Liver (tissue), 9 donors: Measurements from ENCODE around the gene CFAP73. TPM values are rescaled to one million over a fixed set of nuclear protein-coding genes. Genes with fewer than 3 reads are reported as not detected.

Experiments
- DNase-seq: peaks from one replicate; pipeline ENCODE4 v3.0.0-alpha.2; 2017; ENCODE audit warnings: low spot score
- H3K27ac ChIP-seq, 2 donors: one replicate each; pipeline ENCODE4 v1.7.0; 2013; ENCODE audit warnings: inconsistent platforms in 2 of 2, low read length in 2 of 2, control low read depth in 1 of 2, low read depth in 1 of 2, mild to moderate bottlenecking in 1 of 2
- H3K27me3 ChIP-seq, 4 donors: one replicate each; pipeline versions ENCODE4 v1.6.1 to v1.7.0; 2013; ENCODE audit warnings: low read length in 3 of 4, inconsistent platforms in 1 of 4, mild to moderate bottlenecking in 1 of 4, moderate library complexity in 1 of 4; ENCODE audit not compliant: control insufficient read depth in 4 of 4, insufficient read depth in 4 of 4
- H3K36me3 ChIP-seq, 4 donors: one replicate each; pipeline versions ENCODE4 v1.6.1 to v1.7.0; 2013; ENCODE audit warnings: low read length in 3 of 4, mild to moderate bottlenecking in 3 of 4, low read depth in 1 of 4, moderate library complexity in 1 of 4; ENCODE audit not compliant: control insufficient read depth in 4 of 4, insufficient read depth in 3 of 4
- H3K4me1 ChIP-seq, 4 donors: one replicate each; pipeline versions ENCODE4 v1.6.1 to v1.7.0; 2013; ENCODE audit warnings: low read length in 3 of 4, mild to moderate bottlenecking in 3 of 4, moderate library complexity in 1 of 4; ENCODE audit not compliant: control insufficient read depth in 4 of 4, insufficient read depth in 4 of 4
- H3K4me3 ChIP-seq, 3 donors: one replicate each; pipeline versions ENCODE4 v1.6.1 to v1.7.0; 2013; ENCODE audit warnings: low read length in 3 of 3, control low read depth in 1 of 3, low read depth in 1 of 3, mild to moderate bottlenecking in 1 of 3
- H3K9ac ChIP-seq, 2 donors: one replicate each; pipeline ENCODE4 v1.7.0; 2013; ENCODE audit warnings: low read length in 2 of 2, mild to moderate bottlenecking in 2 of 2, moderate library complexity in 2 of 2, control low read depth in 1 of 2, low read depth in 1 of 2
- H3K9me3 ChIP-seq, 4 donors: one replicate each; pipeline versions ENCODE4 v1.6.1 to v1.7.0; 2013; ENCODE audit warnings: low read length in 3 of 4; ENCODE audit not compliant: control insufficient read depth in 4 of 4
- FOXA1 ChIP-seq: IDR thresholded peaks from 2 replicates; pipeline ENCODE4 v1.6.1; 2016; ENCODE audit warnings: antibody characterized with exemption
- FOXA2 ChIP-seq: IDR thresholded peaks from 2 replicates; pipeline ENCODE4 v1.6.1; 2016; ENCODE audit warnings: antibody characterized with exemption
- GABPA ChIP-seq, 2 donors: IDR thresholded peaks in 1 of 2; conservative IDR thresholded peaks in 1 of 2; 2 replicates each; pipeline ENCODE4 v1.6.1; 2016; ENCODE audit warnings: antibody characterized with exemption in 2 of 2, mild to moderate bottlenecking in 1 of 2, moderate library complexity in 1 of 2
- HNF4G ChIP-seq: IDR thresholded peaks from 2 replicates; pipeline ENCODE4 v1.6.1; 2016; ENCODE audit warnings: antibody characterized with exemption
- JUND ChIP-seq, 2 donors: IDR thresholded peaks; 2 replicates each; pipeline ENCODE4 v1.6.1; 2016; ENCODE audit warnings: antibody characterized with exemption in 2 of 2
- NR2F2 ChIP-seq: IDR thresholded peaks from 2 replicates; pipeline ENCODE4 v1.6.1; 2016; ENCODE audit warnings: antibody characterized with exemption
- RAD21 ChIP-seq, 2 donors: IDR thresholded peaks; 2 replicates each; pipeline ENCODE4 v1.6.1; 2016; ENCODE audit warnings: antibody characterized with exemption in 2 of 2, mild to moderate bottlenecking in 2 of 2
- RXRA ChIP-seq, 2 donors: IDR thresholded peaks; 2 replicates each; pipeline ENCODE4 v1.6.1; 2017 to 2018; ENCODE audit warnings: antibody characterized with exemption in 2 of 2, mild to moderate bottlenecking in 1 of 2
- SP1 ChIP-seq: IDR thresholded peaks from 2 replicates; pipeline ENCODE4 v1.6.1; 2018; ENCODE audit warnings: antibody characterized with exemption, mild to moderate bottlenecking
- TAF1 ChIP-seq: conservative IDR thresholded peaks from 2 replicates; pipeline ENCODE4 v1.6.1; 2016; ENCODE audit warnings: antibody characterized with exemption, mild to moderate bottlenecking
- YY1 ChIP-seq: IDR thresholded peaks from 2 replicates; pipeline ENCODE4 v1.6.1; 2016; ENCODE audit warnings: antibody characterized with exemption, mild to moderate bottlenecking
- WGBS: extraction: QIAGEN DNeasy Blood & Tissue Kit; methylation state at CpG from one replicate; pipeline ENCODE4 v1.1.7; 2013; 5-methylcytosine and 5-hydroxymethylcytosine counted together
- polyA plus RNA-seq, 2 donors: library from polyadenylated mRNA; stranded (reverse) in 1 of 2; unstranded in 1 of 2; fragments of 200-250 nt in 1 of 2; fragments of >200 nt in 1 of 2; fragmentation: Nextera tagmentation in 1 of 2; extraction: Ambion mirVana in 1 of 2; gene quantifications; one replicate each; pipeline versions ENCODE4 v1.2.1 to v1.2.3, GENCODE V29; 2013 to 2015
- total RNA-seq, 2 donors: library from RNA; depleted of rRNA; stranded (reverse); fragments of >200 nt; gene quantifications; one replicate each; pipeline ENCODE4 v1.2.3, GENCODE V29; 2014
- TF ChIP-seq, protein P1 (sequence below): IDR thresholded peaks from 2 replicates; pipeline ENCODE4 v1.6.1; 2016; ENCODE audit warnings: antibody characterized with exemption, mild to moderate bottlenecking
- TF ChIP-seq, protein P2 (sequence below): IDR thresholded peaks from 2 replicates; pipeline ENCODE4 v1.6.1; 2016; ENCODE audit warnings: antibody characterized with exemption
- TF ChIP-seq, protein P3 (sequence below): fragments of 150-350 bp; IDR thresholded peaks from 2 replicates; pipeline ENCODE4 v1.5.1; 2017; ENCODE audit warnings: improper control_type of control experiment, low read depth, low read length; ENCODE audit not compliant: missing input control
- TF ChIP-seq, protein P4 (sequence below): IDR thresholded peaks from 2 replicates; pipeline ENCODE4 v1.6.1; 2016; ENCODE audit warnings: antibody characterized with exemption
- donor health status: healthy.
- donor health status: healthy.
- donor health status: healthy.
- donor health status: healthy.
- donor health status: healthy.

The CFAP73 gene
- total and polyA plus RNA-seq, 4 donors: 0.18 to 0.19 TPM; not detected in 2

DNA sequence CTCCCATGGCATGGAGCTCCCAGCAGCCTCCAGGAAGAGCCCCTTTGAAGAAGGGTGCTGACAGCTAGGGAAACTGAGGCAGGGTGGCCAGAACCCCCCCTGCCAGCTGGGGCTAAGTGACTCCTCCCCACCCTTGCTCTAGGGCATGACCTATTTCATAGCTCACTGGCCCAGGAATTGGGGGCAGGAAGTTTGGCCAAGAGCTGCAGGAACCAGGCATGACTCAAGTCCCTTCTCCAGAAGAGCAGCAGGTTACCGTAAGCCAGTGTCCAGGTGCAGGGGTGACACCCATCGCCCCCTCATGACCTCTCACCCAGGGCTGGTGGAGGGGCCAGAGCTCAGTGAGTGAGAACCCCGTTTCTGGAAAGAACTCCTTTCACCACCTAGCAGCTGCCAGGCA, 15.9 kb upstream of the CFAP73 start (continued):
- TF ChIP-seq, protein P1, sequence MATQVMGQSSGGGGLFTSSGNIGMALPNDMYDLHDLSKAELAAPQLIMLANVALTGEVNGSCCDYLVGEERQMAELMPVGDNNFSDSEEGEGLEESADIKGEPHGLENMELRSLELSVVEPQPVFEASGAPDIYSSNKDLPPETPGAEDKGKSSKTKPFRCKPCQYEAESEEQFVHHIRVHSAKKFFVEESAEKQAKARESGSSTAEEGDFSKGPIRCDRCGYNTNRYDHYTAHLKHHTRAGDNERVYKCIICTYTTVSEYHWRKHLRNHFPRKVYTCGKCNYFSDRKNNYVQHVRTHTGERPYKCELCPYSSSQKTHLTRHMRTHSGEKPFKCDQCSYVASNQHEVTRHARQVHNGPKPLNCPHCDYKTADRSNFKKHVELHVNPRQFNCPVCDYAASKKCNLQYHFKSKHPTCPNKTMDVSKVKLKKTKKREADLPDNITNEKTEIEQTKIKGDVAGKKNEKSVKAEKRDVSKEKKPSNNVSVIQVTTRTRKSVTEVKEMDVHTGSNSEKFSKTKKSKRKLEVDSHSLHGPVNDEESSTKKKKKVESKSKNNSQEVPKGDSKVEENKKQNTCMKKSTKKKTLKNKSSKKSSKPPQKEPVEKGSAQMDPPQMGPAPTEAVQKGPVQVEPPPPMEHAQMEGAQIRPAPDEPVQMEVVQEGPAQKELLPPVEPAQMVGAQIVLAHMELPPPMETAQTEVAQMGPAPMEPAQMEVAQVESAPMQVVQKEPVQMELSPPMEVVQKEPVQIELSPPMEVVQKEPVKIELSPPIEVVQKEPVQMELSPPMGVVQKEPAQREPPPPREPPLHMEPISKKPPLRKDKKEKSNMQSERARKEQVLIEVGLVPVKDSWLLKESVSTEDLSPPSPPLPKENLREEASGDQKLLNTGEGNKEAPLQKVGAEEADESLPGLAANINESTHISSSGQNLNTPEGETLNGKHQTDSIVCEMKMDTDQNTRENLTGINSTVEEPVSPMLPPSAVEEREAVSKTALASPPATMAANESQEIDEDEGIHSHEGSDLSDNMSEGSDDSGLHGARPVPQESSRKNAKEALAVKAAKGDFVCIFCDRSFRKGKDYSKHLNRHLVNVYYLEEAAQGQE: no peak

DNA sequence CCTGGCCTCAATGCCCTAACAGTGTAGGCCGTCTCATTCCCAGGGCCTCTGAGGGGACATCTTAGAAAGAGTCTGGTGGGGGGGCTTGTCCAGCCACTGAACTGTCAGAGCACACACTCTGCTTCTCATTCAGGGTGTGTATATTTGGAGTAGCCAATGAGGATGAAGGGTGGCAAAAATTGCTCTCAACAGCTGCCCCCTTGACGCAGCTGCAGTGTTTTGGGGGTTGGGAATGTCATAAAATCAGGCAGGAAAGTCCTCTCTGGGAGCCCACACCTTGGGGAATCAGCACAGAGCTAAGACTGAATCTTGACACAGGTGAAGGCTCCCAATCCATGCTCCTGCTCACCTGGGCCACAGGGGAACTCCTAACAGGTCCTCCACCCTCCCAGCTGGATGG, 15.5 kb upstream of the CFAP73 start:
- peaks cover 0 to 4% (median 3%) of the 10 kb centered on the region in 4 donors for H3K4me1 ChIP-seq
- no peaks in the 10 kb centered on the region for H3K36me3 ChIP-seq
- TF ChIP-seq RXRA (IDR thresholded peaks at IDR 0.05): no peak
- TF ChIP-seq RAD21 (IDR thresholded peaks at IDR 0.05): no peak
- TF ChIP-seq TAF1: no peak
- TF ChIP-seq FOXA2: no peak
- TF ChIP-seq, protein P2, sequence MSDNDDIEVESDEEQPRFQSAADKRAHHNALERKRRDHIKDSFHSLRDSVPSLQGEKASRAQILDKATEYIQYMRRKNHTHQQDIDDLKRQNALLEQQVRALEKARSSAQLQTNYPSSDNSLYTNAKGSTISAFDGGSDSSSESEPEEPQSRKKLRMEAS: no peak
- TF ChIP-seq HNF4G: no peak
- no peak for TF ChIP-seq SP1
- TF ChIP-seq NR2F2: no peak
- no peak for TF ChIP-seq JUND (IDR thresholded peaks at IDR 0.05)
- peaks cover 0 to 5% (median 1%) of the 10 kb centered on the region in 4 donors for H3K27me3 ChIP-seq
- no peak overlapping the region for H3K4me3 ChIP-seq
- 78% methylated on average over 2 of the region's 2 CpGs for WGBS
- H3K9me3 ChIP-seq: no peaks in the 10 kb centered on the region
- DNase-seq: no peak
- no peak overlapping the region for H3K9ac ChIP-seq
- H3K27ac ChIP-seq: no peak overlapping the region

DNA sequence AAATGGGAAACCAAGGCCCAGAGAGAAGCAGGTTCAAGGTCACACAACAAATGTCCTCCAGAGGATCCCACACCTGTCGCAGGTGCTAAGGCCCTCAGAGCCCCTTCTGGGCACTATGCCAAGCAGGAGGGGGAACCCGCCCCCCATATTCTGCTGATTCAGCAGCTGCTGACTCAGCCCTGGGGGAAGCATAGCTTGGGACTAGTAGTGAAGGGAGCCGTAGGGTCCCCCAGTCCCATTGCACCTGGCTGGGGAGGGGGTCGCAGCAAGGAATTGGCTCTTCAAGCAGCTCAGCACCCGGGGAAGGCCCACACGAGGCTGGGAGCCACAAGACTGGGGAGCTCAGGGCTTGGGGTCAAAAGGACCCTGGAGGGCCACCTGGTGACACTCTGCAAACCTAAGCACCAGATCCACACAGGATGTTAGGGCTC, 15.0 kb upstream of the CFAP73 start:
- no peak for DNase-seq
- no peaks in the 10 kb centered on the region for H3K36me3 ChIP-seq
- 54% methylated on average over 6 of the region's 6 CpGs for whole genome bisulfite sequencing
- peaks cover 0 to 5% (median 1%) of the 10 kb centered on the region in 4 donors for H3K27me3 ChIP-seq
- no peak overlapping the region for H3K9ac ChIP-seq
- no peak overlapping the region for H3K4me3 ChIP-seq
- no peak overlapping the region for H3K27ac ChIP-seq
- H3K9me3 ChIP-seq: no peaks in the 10 kb centered on the region
- no peak for TF ChIP-seq TAF1
- TF ChIP-seq NR2F2: no peak
- no peak for TF ChIP-seq YY1
- TF ChIP-seq SP1: no peak
- TF ChIP-seq, protein P3, sequence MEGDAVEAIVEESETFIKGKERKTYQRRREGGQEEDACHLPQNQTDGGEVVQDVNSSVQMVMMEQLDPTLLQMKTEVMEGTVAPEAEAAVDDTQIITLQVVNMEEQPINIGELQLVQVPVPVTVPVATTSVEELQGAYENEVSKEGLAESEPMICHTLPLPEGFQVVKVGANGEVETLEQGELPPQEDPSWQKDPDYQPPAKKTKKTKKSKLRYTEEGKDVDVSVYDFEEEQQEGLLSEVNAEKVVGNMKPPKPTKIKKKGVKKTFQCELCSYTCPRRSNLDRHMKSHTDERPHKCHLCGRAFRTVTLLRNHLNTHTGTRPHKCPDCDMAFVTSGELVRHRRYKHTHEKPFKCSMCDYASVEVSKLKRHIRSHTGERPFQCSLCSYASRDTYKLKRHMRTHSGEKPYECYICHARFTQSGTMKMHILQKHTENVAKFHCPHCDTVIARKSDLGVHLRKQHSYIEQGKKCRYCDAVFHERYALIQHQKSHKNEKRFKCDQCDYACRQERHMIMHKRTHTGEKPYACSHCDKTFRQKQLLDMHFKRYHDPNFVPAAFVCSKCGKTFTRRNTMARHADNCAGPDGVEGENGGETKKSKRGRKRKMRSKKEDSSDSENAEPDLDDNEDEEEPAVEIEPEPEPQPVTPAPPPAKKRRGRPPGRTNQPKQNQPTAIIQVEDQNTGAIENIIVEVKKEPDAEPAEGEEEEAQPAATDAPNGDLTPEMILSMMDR: no peak
- TF ChIP-seq RXRA (IDR thresholded peaks at IDR 0.05): no peak
- TF ChIP-seq, protein P4, sequence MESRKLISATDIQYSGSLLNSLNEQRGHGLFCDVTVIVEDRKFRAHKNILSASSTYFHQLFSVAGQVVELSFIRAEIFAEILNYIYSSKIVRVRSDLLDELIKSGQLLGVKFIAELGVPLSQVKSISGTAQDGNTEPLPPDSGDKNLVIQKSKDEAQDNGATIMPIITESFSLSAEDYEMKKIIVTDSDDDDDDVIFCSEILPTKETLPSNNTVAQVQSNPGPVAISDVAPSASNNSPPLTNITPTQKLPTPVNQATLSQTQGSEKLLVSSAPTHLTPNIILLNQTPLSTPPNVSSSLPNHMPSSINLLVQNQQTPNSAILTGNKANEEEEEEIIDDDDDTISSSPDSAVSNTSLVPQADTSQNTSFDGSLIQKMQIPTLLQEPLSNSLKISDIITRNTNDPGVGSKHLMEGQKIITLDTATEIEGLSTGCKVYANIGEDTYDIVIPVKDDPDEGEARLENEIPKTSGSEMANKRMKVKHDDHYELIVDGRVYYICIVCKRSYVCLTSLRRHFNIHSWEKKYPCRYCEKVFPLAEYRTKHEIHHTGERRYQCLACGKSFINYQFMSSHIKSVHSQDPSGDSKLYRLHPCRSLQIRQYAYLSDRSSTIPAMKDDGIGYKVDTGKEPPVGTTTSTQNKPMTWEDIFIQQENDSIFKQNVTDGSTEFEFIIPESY: no peak
- no peak for TF ChIP-seq JUND (IDR thresholded peaks at IDR 0.05)
- no peak for TF ChIP-seq FOXA2
- no peak for TF ChIP-seq FOXA1
- TF ChIP-seq GABPA (IDR thresholded peaks at IDR 0.05 in 1 of 2, conservative IDR thresholded peaks at IDR 0.05 in 1 of 2): no peak
- TF ChIP-seq, protein P1: no peak
- peaks cover 0 to 4% (median 3%) of the 10 kb centered on the region in 4 donors for H3K4me1 ChIP-seq
